ENCODE measurements around the gene TBC1D14. TPM values are rescaled to one million over a fixed set of nuclear protein-coding genes. Genes with fewer than 3 reads are reported as not detected.
"Not testable (repeated sequence)": the region's sequence is repeated elsewhere in the genome, so short reads cannot be mapped to it uniquely, and the experiment has no call there.

The TBC1D14 gene
- total RNA-seq, 1 donor from 2014 or later: 43.3 TPM

- no peak overlapping the region for H3K4me3 ChIP-seq (ENCODE audit: low read depth, low read length)
- TF ChIP-seq, protein P1, sequence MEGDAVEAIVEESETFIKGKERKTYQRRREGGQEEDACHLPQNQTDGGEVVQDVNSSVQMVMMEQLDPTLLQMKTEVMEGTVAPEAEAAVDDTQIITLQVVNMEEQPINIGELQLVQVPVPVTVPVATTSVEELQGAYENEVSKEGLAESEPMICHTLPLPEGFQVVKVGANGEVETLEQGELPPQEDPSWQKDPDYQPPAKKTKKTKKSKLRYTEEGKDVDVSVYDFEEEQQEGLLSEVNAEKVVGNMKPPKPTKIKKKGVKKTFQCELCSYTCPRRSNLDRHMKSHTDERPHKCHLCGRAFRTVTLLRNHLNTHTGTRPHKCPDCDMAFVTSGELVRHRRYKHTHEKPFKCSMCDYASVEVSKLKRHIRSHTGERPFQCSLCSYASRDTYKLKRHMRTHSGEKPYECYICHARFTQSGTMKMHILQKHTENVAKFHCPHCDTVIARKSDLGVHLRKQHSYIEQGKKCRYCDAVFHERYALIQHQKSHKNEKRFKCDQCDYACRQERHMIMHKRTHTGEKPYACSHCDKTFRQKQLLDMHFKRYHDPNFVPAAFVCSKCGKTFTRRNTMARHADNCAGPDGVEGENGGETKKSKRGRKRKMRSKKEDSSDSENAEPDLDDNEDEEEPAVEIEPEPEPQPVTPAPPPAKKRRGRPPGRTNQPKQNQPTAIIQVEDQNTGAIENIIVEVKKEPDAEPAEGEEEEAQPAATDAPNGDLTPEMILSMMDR (conservative IDR thresholded peaks at IDR 0.05; ENCODE audit: low read depth, low read length): no peak
- DNase-seq (ENCODE audit: low read depth): no peak
Measured at GRCh38 chr4:6890358-6890757, 19.3 kb upstream of the TBC1D14 start.

GRCh38 chr4:6890971-6891370, 18.7 kb upstream of the TBC1D14 start:
- H3K4me3 ChIP-seq (ENCODE audit: low read depth, low read length); DNase-seq (ENCODE audit: low read depth): not testable (repeated sequence)

- no peak overlapping the region for H3K4me3 ChIP-seq (ENCODE audit: low read depth, low read length)
- TF ChIP-seq, protein P1 (conservative IDR thresholded peaks at IDR 0.05; ENCODE audit: low read depth, low read length): no peak
- no peak for DNase-seq (ENCODE audit: low read depth)
Measured at GRCh38 chr4:6891436-6892170, 18.0 kb upstream of the TBC1D14 start.

DNA sequence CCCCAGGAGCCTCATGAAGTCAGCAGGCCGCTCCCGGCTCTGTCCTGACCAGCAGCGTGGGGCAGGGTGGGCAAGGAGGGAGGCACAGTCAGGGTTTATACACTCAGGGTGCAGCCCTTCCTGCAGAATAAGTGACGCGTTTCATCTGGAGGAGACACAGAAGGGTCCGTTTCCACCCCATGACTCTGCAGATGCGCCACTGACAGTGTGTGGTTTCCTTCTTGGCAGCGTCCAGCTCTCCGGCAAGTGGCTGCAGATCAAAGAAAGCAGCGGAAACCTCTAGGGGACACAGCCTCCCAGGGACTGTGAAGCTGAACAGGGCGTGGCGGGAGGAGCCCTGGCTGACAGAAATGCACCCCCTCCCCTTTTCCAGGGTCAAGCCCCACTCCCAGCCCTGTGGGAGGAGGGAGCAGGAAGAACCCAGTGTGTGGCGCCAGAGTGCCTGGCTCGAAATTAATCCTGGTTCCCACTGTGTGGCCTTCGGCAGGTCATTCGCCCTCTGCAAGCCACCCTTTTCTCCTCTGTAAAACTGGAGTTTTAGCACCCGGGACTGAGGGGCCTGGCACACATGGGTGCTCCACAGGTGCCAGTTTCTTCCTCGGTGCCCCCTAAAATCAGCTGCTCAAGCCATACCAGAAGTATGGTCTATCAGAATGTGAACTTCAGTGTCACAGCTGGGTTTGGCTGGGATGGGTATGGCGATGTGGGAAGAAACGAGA, 17.3 kb upstream of the TBC1D14 start:
- H3K4me3 ChIP-seq (ENCODE audit: low read depth, low read length): peak overlapping the region; percentile 19
- TF ChIP-seq, protein P1 (conservative IDR thresholded peaks at IDR 0.05; ENCODE audit: low read depth, low read length): no peak
- no peak for DNase-seq (ENCODE audit: low read depth)

DNA sequence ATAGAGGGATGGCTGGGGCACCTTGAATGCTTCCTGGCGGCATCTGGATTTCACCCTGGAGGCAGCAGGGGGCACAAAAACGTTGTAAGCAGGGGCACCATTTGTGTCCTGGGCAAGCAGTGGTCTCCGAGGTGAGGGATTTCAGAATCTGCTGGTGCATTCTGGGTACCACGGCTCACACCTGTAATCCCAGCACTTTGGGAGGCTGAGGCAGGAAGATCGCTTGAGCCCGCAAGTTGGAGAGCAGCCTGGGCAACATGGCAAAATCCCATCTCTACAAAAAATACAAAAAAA, 16.8 kb upstream of the TBC1D14 start:
- TF ChIP-seq, protein P1 (conservative IDR thresholded peaks at IDR 0.05; ENCODE audit: low read depth, low read length): no peak
- H3K4me3 ChIP-seq (ENCODE audit: low read depth, low read length): no peak overlapping the region
- DNase-seq (ENCODE audit: low read depth): no peak

DNA sequence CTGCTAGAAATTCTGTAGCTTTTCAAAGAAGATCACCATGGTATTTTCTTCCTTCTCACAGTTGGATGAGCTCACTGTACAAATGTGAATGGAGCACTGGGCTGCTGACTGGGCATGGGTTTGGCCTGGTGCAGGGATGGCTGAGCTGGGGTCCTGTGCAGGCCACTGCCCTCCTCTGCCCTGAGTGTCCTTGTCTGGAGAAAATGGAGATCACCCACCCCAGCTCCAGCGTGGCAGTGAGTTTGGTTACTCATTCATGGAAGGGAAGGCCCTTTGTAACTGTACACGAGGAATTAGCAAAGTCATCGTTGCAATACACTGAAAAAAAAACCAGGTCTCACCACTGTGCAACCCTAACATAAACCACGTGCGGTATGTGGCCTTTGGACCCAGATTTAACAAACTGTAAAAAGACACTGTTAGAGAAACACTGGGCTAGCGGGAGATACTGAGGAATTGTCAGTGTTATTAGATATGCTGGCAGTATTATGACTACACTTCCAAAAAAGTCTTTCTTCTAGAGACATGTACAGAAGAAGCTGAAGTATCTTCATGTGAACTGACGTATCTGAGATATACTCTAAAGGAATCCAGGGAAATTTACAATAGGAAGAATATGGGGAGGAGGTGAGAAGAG, 16.1 kb upstream of the TBC1D14 start:
- TF ChIP-seq, protein P1 (conservative IDR thresholded peaks at IDR 0.05; ENCODE audit: low read depth, low read length): no peak
- no peak overlapping the region for H3K4me3 ChIP-seq (ENCODE audit: low read depth, low read length)
- DNase-seq (ENCODE audit: low read depth): peak; percentile 88

DNA sequence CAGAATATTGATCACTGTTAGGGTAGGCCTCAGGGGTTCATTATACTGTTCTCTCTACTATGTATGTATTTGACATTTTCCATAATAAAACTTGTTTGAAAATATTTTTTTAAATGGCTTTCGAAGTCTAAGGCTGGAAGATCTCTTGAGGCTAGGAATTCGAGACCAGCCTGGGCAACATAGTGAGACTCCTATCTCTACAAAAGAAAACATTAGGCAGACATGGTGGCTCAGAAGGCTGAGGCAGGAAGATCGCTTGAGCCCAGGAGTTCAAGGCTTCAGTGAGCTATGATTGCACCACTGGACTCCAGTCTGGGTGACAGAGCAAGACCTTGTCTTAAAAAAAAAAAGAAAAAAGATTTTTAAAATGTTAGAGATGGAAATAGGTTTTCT, 15.5 kb upstream of the TBC1D14 start:
- no peak for DNase-seq (ENCODE audit: low read depth)
- TF ChIP-seq, protein P1 (conservative IDR thresholded peaks at IDR 0.05; ENCODE audit: low read depth, low read length): no peak
- no peak overlapping the region for H3K4me3 ChIP-seq (ENCODE audit: low read depth, low read length)

Measured in epithelial cell of proximal tubule (primary cell).